ENCODE results near the gene SLC9A9. TPM values are rescaled to one million over a fixed set of nuclear protein-coding genes. Genes with fewer than 3 reads are reported as not detected.

Gene SLC9A9
- polyA plus RNA-seq, 1 donor from 2014 or later, result 0.54 TPM

DNA sequence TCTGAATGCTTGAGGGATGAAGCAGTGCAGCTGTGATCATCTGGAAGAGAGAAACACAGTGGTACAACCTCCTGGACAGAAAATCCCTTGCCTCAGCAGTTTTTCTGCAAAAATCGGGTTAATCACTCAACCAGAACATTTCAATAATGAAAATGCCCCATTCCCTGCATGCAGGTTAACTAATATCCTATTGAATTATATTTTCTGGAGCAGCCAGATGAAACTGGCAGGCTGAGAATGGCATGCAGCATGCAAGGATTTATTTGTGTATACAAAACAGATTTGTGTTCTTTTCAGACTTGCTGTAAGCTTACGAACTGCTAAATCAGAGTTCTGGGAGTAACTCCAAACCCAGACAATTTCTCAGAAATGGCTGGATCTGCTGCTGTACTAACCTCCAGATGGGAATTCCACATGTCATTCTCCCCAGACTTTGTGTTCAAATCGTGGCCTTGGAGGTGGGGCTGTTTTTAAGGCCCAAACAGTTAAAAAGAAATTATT lies 39.1 kb downstream of the SLC9A9 start:
- H3K79me2 ChIP-seq (replicated peaks; ENCODE audit: insufficient read depth, low read length), result no peaks in the 10 kb centered on the region
- H3K9me3 ChIP-seq (ENCODE audit: low read length), result no peaks in the 10 kb centered on the region
- no peak overlapping the region for H3K4me3 ChIP-seq (ENCODE audit: low read length)
- H3K9me2 ChIP-seq (ENCODE audit: insufficient read depth, low read length), result no peaks in the 10 kb centered on the region
- H3K4me2 ChIP-seq (ENCODE audit: low read length), result no peak overlapping the region
- no peaks in the 10 kb centered on the region for H3K27me3 ChIP-seq (ENCODE audit: insufficient read depth, low read depth, low read length)
- no peaks in the 10 kb centered on the region for H3K36me3 ChIP-seq (ENCODE audit: insufficient read depth, low read length)
- H3K9ac ChIP-seq (ENCODE audit: low read length), result no peak overlapping the region
- no peak for TF ChIP-seq EZH2 (IDR thresholded peaks at IDR 0.05; ENCODE audit: borderline replicate concordance, insufficient read depth, low read length, poor library complexity, severe bottlenecking)
- H3F3A ChIP-seq (ENCODE audit: insufficient read depth, low read length, poor library complexity, severe bottlenecking), result no peaks in the 10 kb centered on the region
- no peaks in the 10 kb centered on the region for H4K20me1 ChIP-seq (ENCODE audit: insufficient read depth)
- H3K27ac ChIP-seq (ENCODE audit: low read length), result no peak overlapping the region
- H2AFZ ChIP-seq (ENCODE audit: low read depth, low read length), result no peak overlapping the region

DNA sequence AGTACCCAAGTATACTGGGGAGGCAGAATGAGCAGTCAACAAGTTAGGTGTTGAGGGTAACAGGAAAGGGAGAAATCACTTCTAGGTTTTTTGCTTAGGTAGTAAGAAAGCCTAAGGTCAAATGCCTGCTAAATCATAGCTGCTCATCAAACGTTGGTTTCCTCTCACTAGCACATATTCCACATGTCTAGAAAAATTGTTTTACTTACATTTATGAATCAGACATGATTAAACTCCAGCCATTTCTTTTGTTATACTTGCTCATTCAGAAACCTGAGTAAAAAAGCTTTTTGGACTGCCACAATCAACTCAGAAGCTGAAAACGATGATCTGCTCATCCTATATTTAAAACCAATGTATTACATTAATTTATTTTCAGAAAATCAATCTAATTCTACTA lies 40.2 kb downstream of the SLC9A9 start:
- no peaks in the 10 kb centered on the region for H3K36me3 ChIP-seq (ENCODE audit: insufficient read depth, low read length)
- H3K79me2 ChIP-seq (replicated peaks; ENCODE audit: insufficient read depth, low read length), result no peaks in the 10 kb centered on the region
- no peak overlapping the region for H3K9ac ChIP-seq (ENCODE audit: low read length)

More for the DNA sequence above, 40.2 kb downstream of the SLC9A9 start:
- H4K20me1 ChIP-seq (ENCODE audit: insufficient read depth), result no peaks in the 10 kb centered on the region
- H3K27ac ChIP-seq (ENCODE audit: low read length), result no peak overlapping the region
- H3K27me3 ChIP-seq (ENCODE audit: insufficient read depth, low read depth, low read length), result no peaks in the 10 kb centered on the region
- no peaks in the 10 kb centered on the region for H3K9me2 ChIP-seq (ENCODE audit: insufficient read depth, low read length)
- H3K4me2 ChIP-seq (ENCODE audit: low read length), result no peak overlapping the region
- no peaks in the 10 kb centered on the region for H3F3A ChIP-seq (ENCODE audit: insufficient read depth, low read length, poor library complexity, severe bottlenecking)
- TF ChIP-seq TAF1 (IDR thresholded peaks at IDR 0.05; ENCODE audit: low read depth) (no peak), SMC3 (conservative IDR thresholded peaks at IDR 0.05; ENCODE audit: poor library complexity) (no peak), MXI1 (conservative IDR thresholded peaks at IDR 0.05; ENCODE audit: poor library complexity, severe bottlenecking) (no peak), EZH2 (IDR thresholded peaks at IDR 0.05; ENCODE audit: borderline replicate concordance, insufficient read depth, low read length, poor library complexity, severe bottlenecking) (no peak), RAD21 (conservative IDR thresholded peaks at IDR 0.05) (no peak), POLR2AphosphoS5 (IDR thresholded peaks at IDR 0.05) (no peak), EP300 (conservative IDR thresholded peaks at IDR 0.05; ENCODE audit: poor library complexity, severe bottlenecking) (no peak)
- TF ChIP-seq, protein P1, sequence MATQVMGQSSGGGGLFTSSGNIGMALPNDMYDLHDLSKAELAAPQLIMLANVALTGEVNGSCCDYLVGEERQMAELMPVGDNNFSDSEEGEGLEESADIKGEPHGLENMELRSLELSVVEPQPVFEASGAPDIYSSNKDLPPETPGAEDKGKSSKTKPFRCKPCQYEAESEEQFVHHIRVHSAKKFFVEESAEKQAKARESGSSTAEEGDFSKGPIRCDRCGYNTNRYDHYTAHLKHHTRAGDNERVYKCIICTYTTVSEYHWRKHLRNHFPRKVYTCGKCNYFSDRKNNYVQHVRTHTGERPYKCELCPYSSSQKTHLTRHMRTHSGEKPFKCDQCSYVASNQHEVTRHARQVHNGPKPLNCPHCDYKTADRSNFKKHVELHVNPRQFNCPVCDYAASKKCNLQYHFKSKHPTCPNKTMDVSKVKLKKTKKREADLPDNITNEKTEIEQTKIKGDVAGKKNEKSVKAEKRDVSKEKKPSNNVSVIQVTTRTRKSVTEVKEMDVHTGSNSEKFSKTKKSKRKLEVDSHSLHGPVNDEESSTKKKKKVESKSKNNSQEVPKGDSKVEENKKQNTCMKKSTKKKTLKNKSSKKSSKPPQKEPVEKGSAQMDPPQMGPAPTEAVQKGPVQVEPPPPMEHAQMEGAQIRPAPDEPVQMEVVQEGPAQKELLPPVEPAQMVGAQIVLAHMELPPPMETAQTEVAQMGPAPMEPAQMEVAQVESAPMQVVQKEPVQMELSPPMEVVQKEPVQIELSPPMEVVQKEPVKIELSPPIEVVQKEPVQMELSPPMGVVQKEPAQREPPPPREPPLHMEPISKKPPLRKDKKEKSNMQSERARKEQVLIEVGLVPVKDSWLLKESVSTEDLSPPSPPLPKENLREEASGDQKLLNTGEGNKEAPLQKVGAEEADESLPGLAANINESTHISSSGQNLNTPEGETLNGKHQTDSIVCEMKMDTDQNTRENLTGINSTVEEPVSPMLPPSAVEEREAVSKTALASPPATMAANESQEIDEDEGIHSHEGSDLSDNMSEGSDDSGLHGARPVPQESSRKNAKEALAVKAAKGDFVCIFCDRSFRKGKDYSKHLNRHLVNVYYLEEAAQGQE (IDR thresholded peaks at IDR 0.05; ENCODE audit: borderline replicate concordance), result no peak
- TF ChIP-seq, protein P2, sequence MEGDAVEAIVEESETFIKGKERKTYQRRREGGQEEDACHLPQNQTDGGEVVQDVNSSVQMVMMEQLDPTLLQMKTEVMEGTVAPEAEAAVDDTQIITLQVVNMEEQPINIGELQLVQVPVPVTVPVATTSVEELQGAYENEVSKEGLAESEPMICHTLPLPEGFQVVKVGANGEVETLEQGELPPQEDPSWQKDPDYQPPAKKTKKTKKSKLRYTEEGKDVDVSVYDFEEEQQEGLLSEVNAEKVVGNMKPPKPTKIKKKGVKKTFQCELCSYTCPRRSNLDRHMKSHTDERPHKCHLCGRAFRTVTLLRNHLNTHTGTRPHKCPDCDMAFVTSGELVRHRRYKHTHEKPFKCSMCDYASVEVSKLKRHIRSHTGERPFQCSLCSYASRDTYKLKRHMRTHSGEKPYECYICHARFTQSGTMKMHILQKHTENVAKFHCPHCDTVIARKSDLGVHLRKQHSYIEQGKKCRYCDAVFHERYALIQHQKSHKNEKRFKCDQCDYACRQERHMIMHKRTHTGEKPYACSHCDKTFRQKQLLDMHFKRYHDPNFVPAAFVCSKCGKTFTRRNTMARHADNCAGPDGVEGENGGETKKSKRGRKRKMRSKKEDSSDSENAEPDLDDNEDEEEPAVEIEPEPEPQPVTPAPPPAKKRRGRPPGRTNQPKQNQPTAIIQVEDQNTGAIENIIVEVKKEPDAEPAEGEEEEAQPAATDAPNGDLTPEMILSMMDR (IDR thresholded peaks at IDR 0.05; ENCODE audit: poor library complexity, severe bottlenecking), result no peak
- no peaks in the 10 kb centered on the region for H3K9me3 ChIP-seq (ENCODE audit: low read length)
- no peak overlapping the region for H2AFZ ChIP-seq (ENCODE audit: low read depth, low read length)
- H3K4me3 ChIP-seq (ENCODE audit: low read length), result no peak overlapping the region
